Measurements from ENCODE around the gene GSTM3.

GRCh38 chr1:109773203-109773899, 32.5 kb upstream of the GSTM3 start:
- TF ChIP-seq CTCF (IDR thresholded peaks at IDR 0.05; ENCODE audit: insufficient read depth, low read length, poor library complexity, severe bottlenecking) (peak; percentile 49), EZH2phosphoT487 (conservative IDR thresholded peaks at IDR 0.05; ENCODE audit: low read length) (no peak)

Data from SU-DHL-6 (cell line).